IMR-90 (cell line): ENCODE results near the gene PHF21B. TPM values are rescaled to one million over a fixed set of nuclear protein-coding genes. Genes with fewer than 3 reads are reported as not detected.

Source experiments
- polyA plus RNA-seq, 3 experiments: library from polyadenylated mRNA; depleted of rRNA; stranded (reverse); fragments of >200 nt; gene quantifications; 2 replicates each; pipeline ENCODE4 v1.2.3, GENCODE V29; 2012; ENCODE audit warnings: low replicate concordance in 1 of 3
- total RNA-seq: library from RNA; depleted of rRNA; stranded (reverse); fragments of >200 nt; gene quantifications from 2 replicates; pipeline ENCODE4 v1.2.3, GENCODE V29; 2012; rRNA removed

PHF21B gene
- total and polyA plus RNA-seq, 2 of the 4 experiments (the other 2 are of a cell fraction): 0.02 TPM; not detected in 1

Other genes starting within 250 kb of the PHF21B start
- gene NUP50, start 153.9 kb upstream of the PHF21B start, total RNA-seq: 61.1 and 65.4 TPM in 2 replicates
- 10.3 and 12.8 TPM in 2 replicates for gene NUP50, start 153.9 kb upstream of the PHF21B start, polyA plus RNA-seq (2012; rRNA removed)
- gene KIAA0930, start 230.9 kb upstream of the PHF21B start, total RNA-seq: 21.7 and 25.3 TPM in 2 replicates
- gene KIAA0930, start 230.9 kb upstream of the PHF21B start, polyA plus RNA-seq (2012; rRNA removed): 34.1 and 38.1 TPM in 2 replicates